ENCODE measurements around the gene DTX1. TPM values are rescaled to one million over a fixed set of nuclear protein-coding genes. Genes with fewer than 3 reads are reported as not detected.
A peak's percentile ranks its signal among the peaks of the same experiment; 100 is the strongest.

DTX1 gene
- total and polyA plus RNA-seq, 2 of the 13 experiments (the other 11 are each of a cell fraction or from before 2014, with no cell fraction given): not detected

- TF ChIP-seq GABPB1 (CRISPR knock-in tag; IDR thresholded peaks at IDR 0.05) (peak; percentile 68), CEBPB (IDR thresholded peaks at IDR 0.05; ENCODE audit: borderline replicate concordance, low read depth, low read length) (peak; percentile 29; the same call in 1 of the 2 replicates), ZSCAN29 (CRISPR knock-in tag; conservative IDR thresholded peaks at IDR 0.05) (peak; percentile 95), ZBTB34 (CRISPR knock-in tag; IDR thresholded peaks at IDR 0.05) (no peak), ZMYM3 (CRISPR knock-in tag; IDR thresholded peaks at IDR 0.05) (peak; percentile 33; the same call in 1 of the 2 replicates), ESRRA (CRISPR knock-in tag; IDR thresholded peaks at IDR 0.05; ENCODE audit: low read depth) (no peak), ZNF260 (CRISPR knock-in tag; IDR thresholded peaks at IDR 0.05; ENCODE audit: borderline replicate concordance, low read depth) (no peak), BRCA1 (CRISPR knock-in tag; IDR thresholded peaks at IDR 0.05) (no peak), TBL1XR1 (IDR thresholded peaks at IDR 0.05; ENCODE audit: borderline replicate concordance, low read length, partially characterized antibody) (no peak), MAX (IDR thresholded peaks at IDR 0.05) (0 out of 2 replicates have a peak, but pooled peaks have one; percentile 15)
- TF ChIP-seq, protein P1, sequence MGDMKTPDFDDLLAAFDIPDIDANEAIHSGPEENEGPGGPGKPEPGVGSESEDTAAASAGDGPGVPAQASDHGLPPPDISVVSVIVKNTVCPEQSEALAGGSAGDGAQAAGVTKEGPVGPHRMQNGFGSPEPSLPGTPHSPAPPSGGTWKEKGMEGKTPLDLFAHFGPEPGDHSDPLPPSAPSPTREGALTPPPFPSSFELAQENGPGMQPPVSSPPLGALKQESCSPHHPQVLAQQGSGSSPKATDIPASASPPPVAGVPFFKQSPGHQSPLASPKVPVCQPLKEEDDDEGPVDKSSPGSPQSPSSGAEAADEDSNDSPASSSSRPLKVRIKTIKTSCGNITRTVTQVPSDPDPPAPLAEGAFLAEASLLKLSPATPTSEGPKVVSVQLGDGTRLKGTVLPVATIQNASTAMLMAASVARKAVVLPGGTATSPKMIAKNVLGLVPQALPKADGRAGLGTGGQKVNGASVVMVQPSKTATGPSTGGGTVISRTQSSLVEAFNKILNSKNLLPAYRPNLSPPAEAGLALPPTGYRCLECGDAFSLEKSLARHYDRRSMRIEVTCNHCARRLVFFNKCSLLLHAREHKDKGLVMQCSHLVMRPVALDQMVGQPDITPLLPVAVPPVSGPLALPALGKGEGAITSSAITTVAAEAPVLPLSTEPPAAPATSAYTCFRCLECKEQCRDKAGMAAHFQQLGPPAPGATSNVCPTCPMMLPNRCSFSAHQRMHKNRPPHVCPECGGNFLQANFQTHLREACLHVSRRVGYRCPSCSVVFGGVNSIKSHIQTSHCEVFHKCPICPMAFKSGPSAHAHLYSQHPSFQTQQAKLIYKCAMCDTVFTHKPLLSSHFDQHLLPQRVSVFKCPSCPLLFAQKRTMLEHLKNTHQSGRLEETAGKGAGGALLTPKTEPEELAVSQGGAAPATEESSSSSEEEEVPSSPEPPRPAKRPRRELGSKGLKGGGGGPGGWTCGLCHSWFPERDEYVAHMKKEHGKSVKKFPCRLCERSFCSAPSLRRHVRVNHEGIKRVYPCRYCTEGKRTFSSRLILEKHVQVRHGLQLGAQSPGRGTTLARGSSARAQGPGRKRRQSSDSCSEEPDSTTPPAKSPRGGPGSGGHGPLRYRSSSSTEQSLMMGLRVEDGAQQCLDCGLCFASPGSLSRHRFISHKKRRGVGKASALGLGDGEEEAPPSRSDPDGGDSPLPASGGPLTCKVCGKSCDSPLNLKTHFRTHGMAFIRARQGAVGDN (CRISPR knock-in tag; IDR thresholded peaks at IDR 0.05): peak; percentile 35
- TF ChIP-seq, protein P2, sequence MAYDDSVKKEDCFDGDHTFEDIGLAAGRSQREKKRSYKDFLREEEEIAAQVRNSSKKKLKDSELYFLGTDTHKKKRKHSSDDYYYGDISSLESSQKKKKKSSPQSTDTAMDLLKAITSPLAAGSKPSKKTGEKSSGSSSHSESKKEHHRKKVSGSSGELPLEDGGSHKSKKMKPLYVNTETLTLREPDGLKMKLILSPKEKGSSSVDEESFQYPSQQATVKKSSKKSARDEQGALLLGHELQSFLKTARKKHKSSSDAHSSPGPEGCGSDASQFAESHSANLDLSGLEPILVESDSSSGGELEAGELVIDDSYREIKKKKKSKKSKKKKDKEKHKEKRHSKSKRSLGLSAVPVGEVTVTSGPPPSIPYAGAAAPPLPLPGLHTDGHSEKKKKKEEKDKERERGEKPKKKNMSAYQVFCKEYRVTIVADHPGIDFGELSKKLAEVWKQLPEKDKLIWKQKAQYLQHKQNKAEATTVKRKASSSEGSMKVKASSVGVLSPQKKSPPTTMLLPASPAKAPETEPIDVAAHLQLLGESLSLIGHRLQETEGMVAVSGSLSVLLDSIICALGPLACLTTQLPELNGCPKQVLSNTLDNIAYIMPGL (CRISPR knock-in tag; IDR thresholded peaks at IDR 0.05; ENCODE audit: borderline replicate concordance in 1 of 2, low read depth in 1 of 2): peak in 1 of 2 experiments; percentile 38; a peak in 1 of 4 replicates
These were observed 47.4 kb downstream of the DTX1 start (continued) for GRCh38 chr12:113103756-113104450.

All from HepG2 (cell line).